K562 (cell line): Measurements from ENCODE around the gene ASXL2. TPM values are rescaled to one million over a fixed set of nuclear protein-coding genes. Genes with fewer than 3 reads are reported as not detected.
A peak's percentile ranks its signal among the peaks of the same experiment; 100 is the strongest.

Source experiments
- ATAC-seq: fragments of 200-7000 bp; cut with Tn5 transposase; 3 replicates; pipeline ENCODE4 v1.9.1; 2020; ENCODE audit warnings: moderate library complexity
- BruUV-seq: library from RNA; stranded (reverse); fragments of 400-500 nt; replicated peaks from 2 replicates; lab custom pipeline; 2021; lab: Mats Ljungman, UMichigan
- CTCF ChIA-PET: fragments of 300-600 bp; formaldehyde crosslinking; extraction: SDS; loops from one replicate; lab custom pipeline; 2021; ENCODE audit warnings: low intra/inter-chr PET ratio; lab: Yijun Ruan, JAX
- POLR2A ChIA-PET: fragments of 300-600, 350-650 bp; sonication (Branson Sonifier 250); formaldehyde crosslinking; extraction: SDS; loops from one replicate; lab custom pipeline; 2021; ENCODE audit warnings: antibody characterized with exemption, inconsistent platforms; lab: Yijun Ruan, JAX
- DNase-seq, 4 experiments: peaks; one replicate each; pipeline versions ENCODE4 v3.0.0 to v3.0.0-alpha.2; 2011 to 2018; ENCODE audit warnings: low spot score in 3 of 4, mixed read lengths in 3 of 4; ENCODE audit errors: extremely low read depth in 1 of 4
- FAIRE-seq: peaks from 2 replicates; lab custom pipeline; 2011; peaks lifted over from hg19 to GRCh38; lab: Jason Lieb, UNC
- H2AFZ ChIP-seq: 2 replicates; pipeline ENCODE4 v1.6.0; 2011; ENCODE audit warnings: low read depth, low read length, control low read depth, inconsistent platforms
- H3K27ac ChIP-seq: fragments of 200-600 bp; 3 replicates; pipeline ENCODE4 v1.8.0; 2011; ENCODE audit warnings: low read depth, mild to moderate bottlenecking, control low read depth, inconsistent platforms, low read length, moderate library complexity, mixed read lengths; ENCODE audit errors: extremely low read depth
- H3K27me3 ChIP-seq, 2 experiments: fragments of 300-600 bp in 1 of 2; 2 replicates in 1 of 2; 3 replicates in 1 of 2; pipeline versions ENCODE4 v1.6.0 to v1.8.0; 2011; ENCODE audit warnings: inconsistent platforms in 2 of 2, low read length in 2 of 2, mild to moderate bottlenecking in 1 of 2, mixed read lengths in 1 of 2, moderate library complexity in 1 of 2; ENCODE audit not compliant: control insufficient read depth in 2 of 2, insufficient read depth in 2 of 2
- H3K36me3 ChIP-seq: fragments of 300-600 bp; 3 replicates; pipeline ENCODE4 v1.8.0; 2011; ENCODE audit warnings: mild to moderate bottlenecking, low read length, inconsistent platforms; ENCODE audit not compliant: control insufficient read depth, insufficient read depth
- H3K4me1 ChIP-seq, 2 experiments: fragments of 200-600 bp in 1 of 2; replicated peaks in 1 of 2; 2 replicates in 1 of 2; 3 replicates in 1 of 2; pipeline versions ENCODE4 v1.5.1 to v1.8.0; 2011; ENCODE audit warnings: inconsistent platforms in 2 of 2, low read length in 2 of 2, mild to moderate bottlenecking in 1 of 2, mixed read lengths in 1 of 2, moderate library complexity in 1 of 2; ENCODE audit not compliant: control insufficient read depth in 2 of 2, insufficient read depth in 2 of 2
- H3K4me2 ChIP-seq: 2 replicates; pipeline ENCODE4 v1.6.1; 2011; ENCODE audit warnings: low read length, control low read depth, inconsistent platforms, mixed read lengths; ENCODE audit not compliant: insufficient read depth
- H3K4me3 ChIP-seq: fragments of 200-600 bp; sonication (generic), shearing (Covaris generic); 2 replicates; pipeline ENCODE4 v1.5.1; 2016; ENCODE audit warnings: control low read depth, inconsistent platforms
- H3K79me2 ChIP-seq: fragments of 200-600 bp; 3 replicates; pipeline ENCODE4 v1.8.0; 2011; ENCODE audit warnings: low read length, inconsistent platforms; ENCODE audit not compliant: control insufficient read depth, insufficient read depth
- H3K9ac ChIP-seq, 2 experiments: 2 replicates each; pipeline versions ENCODE4 v1.6.0 to v1.6.1; 2011; ENCODE audit warnings: low read depth in 2 of 2, low read length in 2 of 2, control low read depth in 1 of 2, inconsistent platforms in 1 of 2, mild to moderate bottlenecking in 1 of 2, mixed read lengths in 1 of 2; ENCODE audit not compliant: insufficient read depth in 1 of 2
- H3K9me1 ChIP-seq: one replicate; pipeline ENCODE4 v1.6.0; 2011; ENCODE audit warnings: inconsistent platforms, mild to moderate bottlenecking, low read length, moderate library complexity; ENCODE audit not compliant: control insufficient read depth, insufficient read depth
- H3K9me3 ChIP-seq: replicated peaks from 2 replicates; pipeline ENCODE4 v1.5.1; 2011; ENCODE audit warnings: low read depth, low read length, inconsistent platforms; ENCODE audit not compliant: control insufficient read depth, insufficient read depth
- H4K20me1 ChIP-seq: replicated peaks from 2 replicates; pipeline ENCODE4 v1.6.1; 2011; ENCODE audit warnings: low read length, inconsistent platforms, mixed read lengths; ENCODE audit not compliant: control insufficient read depth, insufficient read depth
- ATF6 ChIP-seq: sonication (generic); formaldehyde crosslinking; IDR thresholded peaks from 2 replicates; pipeline ENCODE4 v1.4.0; 2020; ENCODE audit warnings: mild to moderate bottlenecking, missing genetic modification reagents
- BDP1 ChIP-seq: IDR thresholded peaks from 3 replicates; pipeline ENCODE4 v1.6.1; 2011; ENCODE audit not compliant: insufficient read length, insufficient read depth
- ELF1 ChIP-seq: fragments of 200-800 bp; sonication (Bioruptor generic); IDR thresholded peaks from 2 replicates; pipeline ENCODE4 v1.6.1; 2016; ENCODE audit warnings: missing genetic modification characterization, missing compliant biosample characterization
- HOXB6 ChIP-seq: fragments of 250-450 bp; sonication (Bioruptor Pico); IDR thresholded peaks from 2 replicates; pipeline ENCODE4 v1.5.1; 2022; ENCODE audit warnings: mild to moderate bottlenecking, borderline replicate concordance
- IRF9 ChIP-seq: fragments of 450-650 bp; IDR thresholded peaks from 2 replicates; pipeline ENCODE4 v1.6.1; 2016; ENCODE audit warnings: missing biosample characterization, missing genetic modification characterization
- KLF6 ChIP-seq: fragments of 250-450 bp; sonication (Bioruptor Pico); IDR thresholded peaks from 2 replicates; pipeline ENCODE4 v1.4.0; 2020; ENCODE audit warnings: mild to moderate bottlenecking, moderate library complexity, borderline replicate concordance
- NELFE ChIP-seq: IDR thresholded peaks from 2 replicates; pipeline ENCODE4 v1.6.1; 2011; ENCODE audit warnings: mild to moderate bottlenecking; ENCODE audit not compliant: insufficient read depth, insufficient read length
- TFE3 ChIP-seq: fragments of 450-650 bp; formaldehyde crosslinking; IDR thresholded peaks from 2 replicates; pipeline ENCODE4 v1.4.0; 2020; ENCODE audit warnings: mild to moderate bottlenecking, mixed read lengths
- TSC22D4 ChIP-seq: fragments of 450-650 bp; IDR thresholded peaks from 2 replicates; pipeline ENCODE4 v1.6.1; 2016; ENCODE audit warnings: missing genetic modification characterization, missing biosample characterization, control low read depth
- ZNF740 ChIP-seq, 3 experiments: fragments of 200-800 bp in 1 of 3; sonication (Bioruptor generic) in 1 of 3; sonication (generic) in 1 of 3; formaldehyde crosslinking in 1 of 3; IDR thresholded peaks; 2 replicates each; pipeline versions ENCODE4 v1.6.1 to v1.8.0; 2016 to 2022; ENCODE audit warnings: mild to moderate bottlenecking in 2 of 3, missing compliant biosample characterization in 2 of 3, missing genetic modification characterization in 2 of 3, missing genetic modification reagents in 1 of 3
- WGBS: fragments of 100-300 bp; shearing (Covaris generic); methylation state at CpG from one replicate; pipeline ENCODE4 v1.1.6; 2016; ENCODE audit warnings: low coverage, mixed read lengths; ENCODE audit not compliant: insufficient coverage; ENCODE audit errors: missing lambda C conversion rate; 5-methylcytosine and 5-hydroxymethylcytosine counted together
- in situ Hi-C: fragments of 300-500 bp; cut with MboI; formaldehyde crosslinking; loops from 4 replicates; pipeline ENCODE4 v1.15.0; 2018; ENCODE audit warnings: inconsistent platforms, mixed read lengths
- intact Hi-C: fragments of 100-400 bp; cut with micrococcal nuclease; formaldehyde crosslinking; loops from 2 replicates; pipeline ENCODE4 v1.14.2; 2022
- polyA plus RNA-seq, 8 experiments: library from polyadenylated mRNA; depleted of rRNA in 4 of 8; stranded (reverse) in 5 of 8; unstranded in 3 of 8; fragments of >200 nt; fragmentation: Nextera tagmentation in 2 of 8; fragmentation: Illumina TruSeq in 1 of 8; extraction: Ambion mirVana in 2 of 8; extraction: Trizol in 1 of 8; gene quantifications; 2 replicates each; pipeline versions ENCODE4 v1.2.1 to v1.2.3, GENCODE V29; 2011 to 2014; ENCODE audit warnings: inconsistent platforms in 1 of 8, missing spikeins in 1 of 8
- total RNA-seq, 7 experiments: library from RNA; depleted of rRNA in 6 of 7; stranded (reverse); fragments of >200 nt in 6 of 7; fragmentation: Illumina TruSeq in 2 of 7; extraction: Trizol in 2 of 7; gene quantifications; 2 replicates each; pipeline versions ENCODE4 v1.2.1 to v1.2.3, GENCODE V29; 2011 to 2021; ENCODE audit warnings: low replicate concordance in 1 of 7
- TF ChIP-seq, protein P1 (sequence below): fragments of 200-800 bp; sonication (Bioruptor generic); IDR thresholded peaks from 2 replicates; pipeline ENCODE4 v1.6.1; 2017; ENCODE audit warnings: missing genetic modification characterization, missing compliant biosample characterization

ASXL2 gene
- total and polyA plus RNA-seq, 9 of the 15 experiments (the other 6 are each of a cell fraction or from before 2014, with no cell fraction given) = 2.2 to 25.9 (median 9.0) TPM

DNA sequence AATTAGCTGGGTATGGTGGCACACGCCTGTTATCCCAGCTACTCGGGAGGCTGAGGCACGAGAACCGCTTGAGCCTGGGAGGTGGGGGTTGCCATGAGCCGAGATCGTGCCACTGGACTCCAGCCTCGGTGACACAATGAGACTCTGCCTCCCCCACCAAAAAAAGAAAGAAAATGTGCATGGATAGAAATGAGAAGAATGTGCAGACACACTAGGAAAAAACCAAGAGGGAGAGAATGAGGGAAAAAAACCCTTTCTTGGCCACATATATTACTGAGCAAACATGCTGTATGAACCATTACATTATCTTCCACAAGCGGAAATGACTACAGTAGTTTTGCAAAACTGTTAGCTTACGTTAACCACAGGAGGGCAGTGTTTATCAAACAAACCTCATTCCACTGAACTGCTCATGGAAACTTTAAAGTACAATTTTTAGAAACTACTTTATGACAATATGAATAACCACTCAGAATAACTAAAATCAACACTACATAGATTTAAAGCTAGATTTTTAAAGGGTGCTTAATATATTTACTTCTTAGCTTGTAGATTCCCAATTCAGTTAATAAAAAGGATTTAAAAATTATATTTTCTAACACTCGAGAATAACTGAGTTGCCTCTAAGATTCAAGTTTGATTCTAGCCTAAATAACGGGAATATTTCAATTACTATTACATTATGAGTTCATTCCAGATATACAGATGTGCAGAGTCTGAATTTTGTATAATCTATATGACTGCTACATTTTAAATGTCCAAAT, 26.4 kb downstream of the ASXL2 start:
- WGBS = 3% methylated on average over 11 of the region's 11 CpGs
- H3K27me3 ChIP-seq = no peaks in the 10 kb centered on the region
- DNase-seq (peak; percentile 51 to 83 (median 62)), ATAC-seq (peak; percentile 92), FAIRE-seq (peak; percentile 85)
- H3K9ac ChIP-seq = peak overlapping the region; percentile 79 to 90
- H3K9me3 ChIP-seq = no peaks in the 10 kb centered on the region
- ChIA-PET CTCF (interaction anchor here (0.9 to 2.2 kb wide), 4 partner anchors 99 to 294 kb away, joined by 3 to 17 read pairs (median 8); no protein-coding TSS in a partner anchor), POLR2A (interaction anchor here (0.6 to 2.1 kb wide), 10 partner anchors 9 to 276 kb away, joined by 3 to 11 read pairs (median 4); partner anchors contain the start of gene ASXL2)
- peaks cover 6% of the 10 kb centered on the region; the same call in 1 of the 3 replicates for H3K36me3 ChIP-seq
- BruUV-seq = TSS peak; percentile 32
- H3K4me1 ChIP-seq = peaks cover 17 to 22% of the 10 kb centered on the region in 2 experiments
- H3K4me3 ChIP-seq = peak overlapping the region; percentile 21; the same call in 1 of the 2 replicates
- H3K9me1 ChIP-seq = no peaks in the 10 kb centered on the region
- intact Hi-C loops = loop anchor here (1.0 to 2.0 kb wide), 3 partner anchors 99 to 293 kb away; no protein-coding TSS in a partner anchor
- H2AFZ ChIP-seq = peak overlapping the region; percentile 99
- H3K4me2 ChIP-seq = peak overlapping the region; percentile 81
- H4K20me1 ChIP-seq = no peaks in the 10 kb centered on the region
- in situ Hi-C loops = loop anchor here (5.0 kb wide), 1 partner anchor 295 kb away; no protein-coding TSS in a partner anchor
- peak overlapping the region; percentile 98 for H3K27ac ChIP-seq
- H3K79me2 ChIP-seq = peaks cover 88% of the 10 kb centered on the region
- TF ChIP-seq KLF6 (CRISPR knock-in tag) = no peak
- TF ChIP-seq, protein P1, sequence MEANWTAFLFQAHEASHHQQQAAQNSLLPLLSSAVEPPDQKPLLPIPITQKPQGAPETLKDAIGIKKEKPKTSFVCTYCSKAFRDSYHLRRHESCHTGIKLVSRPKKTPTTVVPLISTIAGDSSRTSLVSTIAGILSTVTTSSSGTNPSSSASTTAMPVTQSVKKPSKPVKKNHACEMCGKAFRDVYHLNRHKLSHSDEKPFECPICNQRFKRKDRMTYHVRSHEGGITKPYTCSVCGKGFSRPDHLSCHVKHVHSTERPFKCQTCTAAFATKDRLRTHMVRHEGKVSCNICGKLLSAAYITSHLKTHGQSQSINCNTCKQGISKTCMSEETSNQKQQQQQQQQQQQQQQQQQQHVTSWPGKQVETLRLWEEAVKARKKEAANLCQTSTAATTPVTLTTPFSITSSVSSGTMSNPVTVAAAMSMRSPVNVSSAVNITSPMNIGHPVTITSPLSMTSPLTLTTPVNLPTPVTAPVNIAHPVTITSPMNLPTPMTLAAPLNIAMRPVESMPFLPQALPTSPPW (CRISPR knock-in tag) = peak; percentile 41
- no peak for TF ChIP-seq BDP1
- peak; percentile 66 for TF ChIP-seq ZNF740 (CRISPR knock-in tag; IDR thresholded peaks at IDR 0.05)
- TF ChIP-seq ZNF740 (tag; IDR thresholded peaks at IDR 0.05) = no peak
- TF ChIP-seq HOXB6 (CRISPR knock-in tag) = no peak
- no peak for TF ChIP-seq TFE3 (CRISPR knock-in tag)
- no peak for TF ChIP-seq TSC22D4 (tag)
- no peak for TF ChIP-seq NELFE
- TF ChIP-seq IRF9 = no peak
- TF ChIP-seq ATF6 (CRISPR knock-in tag) = no peak
- peak; percentile 44; the same call in 1 of the 2 replicates for TF ChIP-seq ELF1 (tag)
